ENCODE measurements around the gene SCN9A. TPM values are rescaled to one million over a fixed set of nuclear protein-coding genes. Genes with fewer than 3 reads are reported as not detected.

The SCN9A gene
- total RNA-seq, 1 donor from 2014 or later = not detected

DNA sequence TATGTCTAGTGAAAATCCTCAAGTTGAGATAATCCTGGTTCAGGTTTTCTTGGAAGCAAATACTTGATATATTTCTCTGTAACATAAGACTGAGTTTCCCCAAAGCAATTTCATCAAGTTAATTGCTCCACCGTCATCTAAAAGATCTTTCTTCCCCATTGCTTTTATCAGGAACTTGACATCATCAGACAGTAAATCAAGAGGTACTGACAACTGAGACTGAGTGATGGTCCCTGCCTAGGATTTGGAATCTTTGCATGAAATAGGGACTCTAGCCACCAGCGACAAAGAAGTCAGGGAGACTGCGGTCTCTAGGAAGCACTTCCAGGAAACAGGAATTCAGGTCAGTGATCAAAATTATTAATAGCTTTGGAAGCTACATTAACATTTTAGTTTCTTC lies 204.5 kb downstream of the SCN9A start:
- Mint-ChIP-seq H3K36me3 (ENCODE audit: low read depth) (no peaks in the 10 kb centered on the region), H3K9me3 (no peaks in the 10 kb centered on the region), H3K4me3 (ENCODE audit: low read depth) (no peak overlapping the region), H3K4me1 (ENCODE audit: low read depth) (no peaks in the 10 kb centered on the region), H3K27ac (no peak overlapping the region), H3K27me3 (ENCODE audit: low read depth) (peaks cover 3% of the 10 kb centered on the region)
- no peak for DNase-seq (ENCODE audit: low spot score)
- intact Hi-C loops (cut with micrococcal nuclease) = no loop called here

DNA sequence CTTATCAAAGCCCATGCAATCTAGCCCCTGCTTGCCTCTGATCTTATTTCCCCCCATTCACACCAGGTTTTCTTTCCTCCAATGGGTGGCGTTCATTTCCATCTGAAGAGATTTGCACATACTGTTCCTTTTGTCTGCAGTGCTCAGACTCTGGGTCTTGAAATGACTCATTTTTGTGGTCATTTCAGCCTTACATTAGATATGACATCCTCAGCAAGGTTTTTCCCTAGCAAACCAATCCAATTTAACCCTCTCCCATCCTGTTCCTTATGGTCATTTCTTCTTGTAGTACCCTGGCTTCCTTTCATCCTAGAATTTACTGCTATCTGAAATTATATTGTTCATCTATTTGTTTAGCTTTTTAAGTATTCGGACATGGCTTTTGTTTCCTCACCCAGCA lies 205.4 kb downstream of the SCN9A start:
- H3K4me1 Mint-ChIP-seq (ENCODE audit: low read depth) = no peaks in the 10 kb centered on the region
- H3K27me3 Mint-ChIP-seq (ENCODE audit: low read depth) = peaks cover 5% of the 10 kb centered on the region
- H3K36me3 Mint-ChIP-seq (ENCODE audit: low read depth) = no peaks in the 10 kb centered on the region
- intact Hi-C loops (cut with micrococcal nuclease) = no loop called here
- no peaks in the 10 kb centered on the region for H3K9me3 Mint-ChIP-seq
- no peak overlapping the region for H3K4me3 Mint-ChIP-seq (ENCODE audit: low read depth)
- H3K27ac Mint-ChIP-seq = no peak overlapping the region
- DNase-seq (ENCODE audit: low spot score) = no peak

GRCh38 chr2:166167449-166167848 lies 208.3 kb downstream of the SCN9A start:
- no peaks in the 10 kb centered on the region for H3K4me1 Mint-ChIP-seq (ENCODE audit: low read depth)
- no peaks in the 10 kb centered on the region for H3K36me3 Mint-ChIP-seq (ENCODE audit: low read depth)
- H3K4me3 Mint-ChIP-seq (ENCODE audit: low read depth) = no peak overlapping the region
- H3K27ac Mint-ChIP-seq = no peak overlapping the region
- no peaks in the 10 kb centered on the region for H3K9me3 Mint-ChIP-seq
- intact Hi-C loops (cut with micrococcal nuclease) = no loop called here
- no peak for DNase-seq (ENCODE audit: low spot score)
- peaks cover 5% of the 10 kb centered on the region for H3K27me3 Mint-ChIP-seq (ENCODE audit: low read depth)

GRCh38 chr2:166163775-166164174 lies 212.0 kb downstream of the SCN9A start:
- H3K27me3 Mint-ChIP-seq (ENCODE audit: low read depth) = peaks cover 2% of the 10 kb centered on the region
- no peaks in the 10 kb centered on the region for H3K36me3 Mint-ChIP-seq (ENCODE audit: low read depth)
- DNase-seq (ENCODE audit: low spot score) = no peak
- H3K27ac Mint-ChIP-seq = no peak overlapping the region
- intact Hi-C loops (cut with micrococcal nuclease) = no loop called here
- no peak overlapping the region for H3K4me3 Mint-ChIP-seq (ENCODE audit: low read depth)
- H3K9me3 Mint-ChIP-seq = no peaks in the 10 kb centered on the region
- H3K4me1 Mint-ChIP-seq (ENCODE audit: low read depth) = no peaks in the 10 kb centered on the region

DNA sequence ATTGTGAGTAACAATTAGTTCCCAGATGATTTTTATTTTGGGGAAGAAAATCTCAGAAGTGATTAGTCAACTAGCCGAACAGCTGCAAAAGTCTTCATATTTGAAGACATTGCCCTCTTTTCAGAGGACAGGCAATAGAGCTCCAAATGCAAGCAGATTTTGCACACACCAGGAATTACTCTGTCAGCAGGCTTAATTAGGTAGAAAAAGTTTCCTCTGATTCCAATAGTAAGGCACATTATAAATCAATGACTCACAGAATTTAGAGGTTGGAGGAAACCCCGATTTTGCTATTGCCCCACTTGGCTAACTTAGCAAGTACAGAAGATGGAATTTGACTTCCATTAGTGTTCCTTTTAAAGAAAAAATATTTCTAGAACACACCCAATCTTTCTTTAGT lies 217.2 kb downstream of the SCN9A start:
- no peak for DNase-seq (ENCODE audit: low spot score)
- H3K36me3 Mint-ChIP-seq (ENCODE audit: low read depth) = no peaks in the 10 kb centered on the region
- intact Hi-C loops (cut with micrococcal nuclease) = no loop called here
- H3K4me3 Mint-ChIP-seq (ENCODE audit: low read depth) = no peak overlapping the region
- no peak overlapping the region for H3K27ac Mint-ChIP-seq
- no peaks in the 10 kb centered on the region for H3K9me3 Mint-ChIP-seq
- peaks cover 2% of the 10 kb centered on the region for H3K27me3 Mint-ChIP-seq (ENCODE audit: low read depth)
- H3K4me1 Mint-ChIP-seq (ENCODE audit: low read depth) = no peaks in the 10 kb centered on the region

- Mint-ChIP-seq H3K36me3 (ENCODE audit: low read depth) (no peaks in the 10 kb centered on the region), H3K4me1 (ENCODE audit: low read depth) (no peaks in the 10 kb centered on the region), H3K27me3 (ENCODE audit: low read depth) (peaks cover 2% of the 10 kb centered on the region), H3K27ac (no peak overlapping the region), H3K4me3 (ENCODE audit: low read depth) (no peak overlapping the region), H3K9me3 (no peaks in the 10 kb centered on the region)
- no peak for DNase-seq (ENCODE audit: low spot score)
- intact Hi-C loops (cut with micrococcal nuclease) = no loop called here
Measured at GRCh38 chr2:166157578-166157977, 218.2 kb downstream of the SCN9A start.

DNA sequence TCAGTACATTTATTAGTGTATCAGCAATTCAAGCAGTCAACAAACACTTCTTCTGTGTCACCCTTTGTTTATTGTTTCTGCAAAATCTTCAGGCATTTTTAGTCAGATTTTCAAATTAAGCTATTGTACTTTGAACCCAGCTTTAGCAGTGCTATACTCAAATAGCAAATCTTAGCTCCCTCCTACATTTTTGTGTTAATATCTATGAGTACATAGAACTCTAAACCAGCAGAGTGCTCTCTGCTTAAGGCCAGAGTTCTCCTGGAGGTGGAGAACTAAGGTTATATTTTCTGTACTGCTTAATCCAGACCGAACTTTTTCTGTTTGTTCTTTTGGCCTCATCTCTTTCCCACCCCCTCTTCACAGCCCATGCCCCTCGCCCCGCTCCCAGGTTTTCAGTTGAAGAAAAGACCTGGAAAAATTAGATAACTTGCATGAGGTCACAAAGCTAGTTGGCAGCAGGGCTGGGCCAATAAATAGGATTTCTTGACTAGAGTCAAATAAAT lies 218.7 kb downstream of the SCN9A start:
- Mint-ChIP-seq H3K36me3 (ENCODE audit: low read depth) (no peaks in the 10 kb centered on the region), H3K27ac (no peak overlapping the region), H3K4me3 (ENCODE audit: low read depth) (no peak overlapping the region), H3K9me3 (no peaks in the 10 kb centered on the region), H3K4me1 (ENCODE audit: low read depth) (no peaks in the 10 kb centered on the region), H3K27me3 (ENCODE audit: low read depth) (peaks cover 2% of the 10 kb centered on the region)
- DNase-seq (ENCODE audit: low spot score) = no peak
- intact Hi-C loops (cut with micrococcal nuclease) = no loop called here

GRCh38 chr2:166155589-166155988 lies 220.2 kb downstream of the SCN9A start:
- Mint-ChIP-seq H3K27ac (no peak overlapping the region), H3K27me3 (ENCODE audit: low read depth) (peaks cover 2% of the 10 kb centered on the region)

DNA sequence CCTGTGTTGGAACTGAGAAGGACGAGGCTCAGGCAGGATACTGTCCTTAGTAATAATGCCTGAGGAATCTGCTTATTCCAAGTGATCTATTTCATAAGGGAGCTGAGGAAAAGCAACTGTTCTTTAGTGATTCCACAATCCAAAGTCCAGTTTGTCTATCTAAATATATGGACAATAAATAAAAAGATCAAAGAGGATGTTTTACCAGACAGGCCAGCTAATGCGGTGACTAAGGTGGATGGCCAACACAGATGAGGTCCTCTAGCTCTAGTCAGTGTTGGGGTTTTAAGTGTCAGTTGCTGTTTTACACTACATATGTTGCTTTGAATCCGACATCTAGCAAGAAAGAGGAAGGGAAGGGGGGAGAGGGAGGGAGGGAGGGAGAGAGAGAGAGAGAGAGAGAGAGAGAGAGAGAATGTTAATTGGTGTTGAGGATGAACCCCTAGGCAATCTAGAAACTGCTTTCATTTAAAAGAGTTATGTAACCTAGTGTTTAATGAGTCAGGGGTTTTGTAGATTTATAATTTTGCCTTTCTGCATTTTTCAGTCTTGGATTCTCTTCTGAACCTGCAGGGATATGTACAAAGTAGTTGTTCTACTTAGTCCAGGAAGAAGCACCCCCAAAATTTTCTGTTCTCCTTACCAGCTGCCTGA lies 220.9 kb downstream of the SCN9A start:
- no peak overlapping the region for H3K4me3 Mint-ChIP-seq (ENCODE audit: low read depth)
- H3K36me3 Mint-ChIP-seq (ENCODE audit: low read depth) = no peaks in the 10 kb centered on the region
- H3K4me1 Mint-ChIP-seq (ENCODE audit: low read depth) = no peaks in the 10 kb centered on the region
- DNase-seq (ENCODE audit: low spot score) = no peak
- no peaks in the 10 kb centered on the region for H3K9me3 Mint-ChIP-seq
- peaks cover 2% of the 10 kb centered on the region for H3K27me3 Mint-ChIP-seq (ENCODE audit: low read depth)
- H3K27ac Mint-ChIP-seq = no peak overlapping the region
- intact Hi-C loops (cut with micrococcal nuclease) = no loop called here

More at GRCh38 chr2:166155589-166155988, 220.2 kb downstream of the SCN9A start:
- intact Hi-C loops (cut with micrococcal nuclease) = no loop called here
- no peak for DNase-seq (ENCODE audit: low spot score)
- Mint-ChIP-seq H3K36me3 (ENCODE audit: low read depth) (no peaks in the 10 kb centered on the region), H3K9me3 (no peaks in the 10 kb centered on the region), H3K4me1 (ENCODE audit: low read depth) (no peaks in the 10 kb centered on the region), H3K4me3 (ENCODE audit: low read depth) (no peak overlapping the region)

DNA sequence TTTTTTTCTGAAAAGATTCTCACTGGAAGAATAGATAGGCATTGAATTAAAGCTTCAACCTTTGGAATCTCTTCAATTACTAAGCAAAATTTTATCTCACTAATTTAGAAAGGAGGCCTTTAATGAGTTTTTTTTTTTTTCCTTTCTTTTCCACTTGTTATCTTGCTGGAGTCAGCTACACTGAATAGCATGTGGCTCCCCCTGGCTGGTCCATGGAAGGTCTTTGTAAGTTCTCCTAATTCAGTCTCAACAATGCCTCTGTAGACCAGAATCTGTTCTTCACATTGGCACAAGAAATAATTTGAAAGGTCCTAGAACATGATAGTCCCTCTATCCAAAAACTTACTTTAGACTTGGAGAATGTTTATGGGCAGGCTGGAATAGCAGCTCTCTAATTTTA lies 223.7 kb downstream of the SCN9A start:
- H3K27ac Mint-ChIP-seq = no peak overlapping the region
- DNase-seq (ENCODE audit: low spot score) = no peak
- peaks cover 2% of the 10 kb centered on the region for H3K27me3 Mint-ChIP-seq (ENCODE audit: low read depth)
- no peaks in the 10 kb centered on the region for H3K9me3 Mint-ChIP-seq
- intact Hi-C loops (cut with micrococcal nuclease) = no loop called here
- H3K4me3 Mint-ChIP-seq (ENCODE audit: low read depth) = no peak overlapping the region
- no peaks in the 10 kb centered on the region for H3K4me1 Mint-ChIP-seq (ENCODE audit: low read depth)
- no peaks in the 10 kb centered on the region for H3K36me3 Mint-ChIP-seq (ENCODE audit: low read depth)

DNA sequence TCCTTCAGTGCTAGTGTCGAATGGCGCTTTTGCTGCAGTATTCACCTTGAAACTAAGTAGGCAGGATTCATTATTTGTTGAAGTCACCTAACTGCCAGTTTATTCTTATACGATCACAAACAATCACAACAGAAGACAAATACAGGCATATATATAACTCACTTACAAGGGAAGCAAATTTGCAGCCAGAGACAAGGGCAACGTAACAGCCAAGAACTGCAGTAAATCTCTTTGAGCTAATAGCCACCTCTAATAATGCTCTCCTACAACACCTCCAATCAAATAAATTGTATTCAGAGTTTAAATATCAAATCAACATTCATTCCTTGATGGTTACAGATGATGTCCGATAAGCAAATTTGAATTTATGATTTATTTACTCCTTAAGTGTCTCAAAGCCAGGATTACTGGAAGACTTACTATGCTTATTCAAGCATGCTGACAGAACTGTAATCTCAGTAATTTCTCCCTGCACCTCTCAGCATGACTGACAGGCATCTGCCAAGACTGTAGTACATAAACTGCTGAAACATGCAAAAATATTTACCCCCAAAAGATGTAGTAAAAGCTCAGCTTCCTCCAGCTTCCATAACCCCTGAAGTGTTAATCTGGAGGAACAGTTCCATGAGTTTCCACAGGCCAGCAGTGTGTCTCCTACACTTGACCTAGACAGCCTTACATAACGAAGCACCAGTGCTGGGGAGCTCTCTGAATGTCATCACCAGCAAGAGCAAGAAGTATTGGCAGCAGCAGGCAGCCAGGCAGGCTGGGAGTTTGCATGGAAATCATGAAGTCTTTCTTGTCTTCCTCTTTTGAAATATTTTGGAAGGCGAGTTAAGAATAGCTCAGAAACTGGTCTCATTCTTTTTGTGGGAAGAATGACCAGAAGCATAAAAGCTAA lies 227.0 kb downstream of the SCN9A start:
- no peak for DNase-seq (ENCODE audit: low spot score)
- H3K27me3 Mint-ChIP-seq (ENCODE audit: low read depth) = no peaks in the 10 kb centered on the region
- no peak overlapping the region for H3K27ac Mint-ChIP-seq
- no peaks in the 10 kb centered on the region for H3K36me3 Mint-ChIP-seq (ENCODE audit: low read depth)
- no peaks in the 10 kb centered on the region for H3K9me3 Mint-ChIP-seq
- no peak overlapping the region for H3K4me3 Mint-ChIP-seq (ENCODE audit: low read depth)
- intact Hi-C loops (cut with micrococcal nuclease) = no loop called here
- no peaks in the 10 kb centered on the region for H3K4me1 Mint-ChIP-seq (ENCODE audit: low read depth)

GRCh38 chr2:166147883-166148282 lies 227.9 kb downstream of the SCN9A start:
- Mint-ChIP-seq H3K27me3 (ENCODE audit: low read depth) (no peaks in the 10 kb centered on the region), H3K4me1 (ENCODE audit: low read depth) (no peaks in the 10 kb centered on the region), H3K27ac (no peak overlapping the region), H3K36me3 (ENCODE audit: low read depth) (no peaks in the 10 kb centered on the region), H3K4me3 (ENCODE audit: low read depth) (no peak overlapping the region), H3K9me3 (no peaks in the 10 kb centered on the region)
- intact Hi-C loops (cut with micrococcal nuclease) = no loop called here
- no peak for DNase-seq (ENCODE audit: low spot score)

Measured in activated T-helper 2 cell treated with anti-CD3 and anti-CD28 coated beads, Interferon-gamma antibody, Interleukin-2, Interleukin-4, amounts not matched to agents 10 μg/mL and 5 μg/mL and 100 μg/mL, durations not matched to agents 14 hours and 24 hours and 36 hours (primary cell).